NOMO-1 treated with dmso at 0.1 percent for 144 hours (cell line): Measurements from ENCODE around the gene HELZ2.

Experiments
- DNase-seq: peaks from one replicate; lab custom pipeline; 2025; ENCODE audit not compliant: unreplicated experiment; lab: John Stamatoyannopoulos, UW

The HELZ2 gene

GRCh38 chr20:63597651-63598478, 23.8 kb upstream of the HELZ2 start:
- no peak for DNase-seq

GRCh38 chr20:63596423-63596822, 22.4 kb upstream of the HELZ2 start:
- no peak for DNase-seq

- no peak for DNase-seq
Observed at GRCh38 chr20:63595416-63596127, 21.5 kb upstream of the HELZ2 start.

GRCh38 chr20:63594043-63594561, 20.1 kb upstream of the HELZ2 start:
- DNase-seq: no peak

DNA sequence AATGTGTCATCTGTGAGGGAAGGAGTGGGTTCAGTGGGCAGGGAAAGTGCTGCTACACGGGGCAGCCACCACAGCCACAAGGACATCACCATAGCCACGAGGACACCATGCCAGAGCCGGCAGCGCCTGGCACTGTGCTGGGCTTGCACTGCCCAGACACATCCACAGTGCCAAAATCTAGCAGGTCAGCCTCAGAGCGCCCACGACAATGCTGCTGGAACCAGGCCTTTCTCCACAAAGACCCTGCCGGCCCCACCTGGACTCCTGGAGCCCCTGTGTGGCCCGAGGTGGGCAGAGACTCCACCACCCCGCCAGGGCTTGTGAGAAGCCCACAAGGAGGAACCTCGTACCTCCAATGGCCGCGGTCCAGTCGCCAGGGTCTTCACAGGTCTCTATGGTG, 18.6 kb upstream of the HELZ2 start:
- no peak for DNase-seq

DNA sequence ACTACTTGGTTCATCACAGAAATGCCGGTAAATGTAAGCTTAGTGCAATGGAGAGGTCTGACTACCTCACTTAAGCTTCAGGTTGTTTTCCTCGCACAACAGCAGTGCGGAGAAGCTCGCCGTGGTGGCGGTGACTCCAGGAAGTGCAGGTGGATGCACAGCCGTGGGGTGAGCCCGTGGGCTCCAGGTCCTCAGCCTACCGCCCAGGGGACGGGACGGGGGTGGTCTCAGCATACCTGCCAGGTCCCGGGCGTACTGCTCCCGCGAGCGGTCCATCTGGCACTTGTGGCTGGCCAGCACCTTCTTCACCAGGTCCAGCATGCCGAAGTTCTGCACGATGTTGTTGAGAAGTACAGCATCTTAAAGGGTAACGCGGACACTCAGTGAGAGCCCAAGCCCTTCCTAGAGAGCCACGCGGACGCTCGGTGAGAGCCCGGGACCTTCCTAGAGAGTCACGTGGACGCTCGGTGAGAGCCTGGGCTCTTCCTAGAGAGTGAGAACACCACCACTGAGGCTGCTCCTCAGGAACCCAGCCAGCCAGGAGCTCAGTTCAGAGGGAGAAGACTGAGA, 17.8 kb upstream of the HELZ2 start:
- DNase-seq: no peak

DNA sequence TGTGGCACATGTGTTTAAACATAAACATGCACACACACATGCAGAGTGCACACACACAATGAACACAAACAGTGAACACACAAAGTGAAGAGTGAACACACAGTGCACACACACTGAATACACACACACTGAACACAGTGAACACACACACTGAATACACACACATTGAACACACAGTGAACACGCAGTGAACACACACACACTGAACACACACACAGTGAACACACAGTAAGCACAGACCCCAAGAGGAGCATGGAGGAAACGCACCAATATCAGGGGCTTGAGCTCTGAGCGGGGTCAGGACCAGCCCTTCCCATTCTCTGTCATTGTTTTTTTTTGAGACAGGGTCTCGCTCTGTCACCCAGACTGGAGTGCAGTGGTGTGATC, 17.1 kb upstream of the HELZ2 start:
- no peak for DNase-seq

DNA sequence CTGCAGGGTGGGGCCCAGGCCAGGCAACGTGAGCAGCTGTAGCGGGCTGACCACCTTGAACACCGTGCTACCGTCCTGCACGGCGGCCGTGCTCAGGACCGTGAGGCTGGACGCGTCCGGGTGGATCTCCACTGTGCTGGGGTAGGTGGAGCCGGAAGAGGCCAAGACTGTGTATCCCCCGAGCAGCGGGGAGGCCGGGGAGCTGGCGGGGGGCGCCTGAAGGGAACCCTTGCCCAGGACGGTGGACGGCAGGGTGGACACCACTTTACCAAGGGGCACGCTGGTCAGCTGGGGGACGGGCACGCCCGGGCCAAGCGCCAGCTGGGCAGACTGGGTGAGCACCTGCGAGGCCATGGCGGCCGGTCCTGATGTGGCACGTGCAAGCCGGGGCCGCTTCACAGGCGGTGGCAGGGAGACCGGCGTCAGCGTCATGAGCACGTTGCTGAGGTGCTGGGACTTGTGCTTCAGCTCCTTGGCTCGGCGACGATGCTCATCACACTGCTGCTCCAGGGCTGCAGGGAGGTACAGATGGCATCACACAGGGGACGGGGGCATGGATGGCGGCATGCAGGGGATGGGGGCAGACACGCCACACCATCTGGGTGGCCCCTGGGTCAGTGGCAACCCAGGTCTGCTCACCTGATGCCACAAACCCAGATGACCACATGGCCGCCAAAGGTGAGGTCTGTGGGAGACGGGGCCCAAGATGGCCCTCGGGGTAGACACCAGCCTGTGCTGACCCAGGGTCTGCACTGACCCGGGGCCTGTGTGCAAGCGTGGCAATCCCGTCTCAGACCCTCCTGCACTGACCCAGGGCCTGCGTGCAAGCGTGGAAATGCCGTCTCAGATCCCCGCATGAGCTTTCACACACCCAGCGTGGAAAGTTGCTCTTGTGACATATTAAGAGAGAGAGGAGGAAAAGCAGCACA, 16.4 kb upstream of the HELZ2 start:
- no peak for DNase-seq

- no peak for DNase-seq
Observed at GRCh38 chr20:63589261-63590217, 15.5 kb upstream of the HELZ2 start.

GRCh38 chr20:63588641-63589041, 14.6 kb upstream of the HELZ2 start:
- DNase-seq: no peak

DNA sequence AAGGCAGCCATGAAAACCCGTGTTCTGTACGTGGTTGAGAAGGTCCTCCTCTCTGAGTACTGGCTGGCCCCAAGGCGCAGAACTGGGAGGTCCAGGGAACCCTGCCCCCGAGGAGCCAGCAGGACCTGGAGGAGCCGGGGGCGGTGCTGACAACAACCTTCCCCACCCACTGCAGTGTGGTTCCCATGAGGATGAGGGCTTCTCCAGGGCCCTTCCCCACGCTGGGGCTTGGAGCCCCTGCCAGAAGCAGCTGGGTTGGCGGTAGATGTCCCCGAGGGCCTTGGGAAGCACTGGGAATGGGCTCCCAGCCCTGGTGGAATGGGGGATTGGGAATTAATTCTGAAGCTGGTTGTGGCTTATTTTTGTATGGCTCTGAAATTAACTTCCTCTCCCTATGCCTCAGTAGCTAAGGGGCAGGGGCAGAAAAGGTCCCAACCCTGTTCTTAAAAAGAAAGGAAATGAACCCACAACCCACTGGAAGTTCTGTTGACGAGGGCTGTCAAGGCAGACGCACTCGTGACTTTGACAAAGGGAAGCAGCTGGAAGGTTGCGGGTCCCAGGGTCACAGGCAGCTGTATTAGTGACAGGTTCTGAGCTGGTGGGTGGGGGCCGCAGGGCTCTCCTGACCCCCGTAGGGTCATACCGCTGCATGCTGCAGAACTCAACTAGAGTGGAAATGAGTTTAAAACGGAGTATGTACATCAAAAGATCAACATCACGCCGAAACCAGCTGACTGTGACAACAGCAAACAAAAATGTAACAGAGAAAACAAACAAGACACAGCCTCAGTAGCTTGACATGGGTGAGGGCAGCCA, 13.9 kb upstream of the HELZ2 start:
- DNase-seq: no peak

DNA sequence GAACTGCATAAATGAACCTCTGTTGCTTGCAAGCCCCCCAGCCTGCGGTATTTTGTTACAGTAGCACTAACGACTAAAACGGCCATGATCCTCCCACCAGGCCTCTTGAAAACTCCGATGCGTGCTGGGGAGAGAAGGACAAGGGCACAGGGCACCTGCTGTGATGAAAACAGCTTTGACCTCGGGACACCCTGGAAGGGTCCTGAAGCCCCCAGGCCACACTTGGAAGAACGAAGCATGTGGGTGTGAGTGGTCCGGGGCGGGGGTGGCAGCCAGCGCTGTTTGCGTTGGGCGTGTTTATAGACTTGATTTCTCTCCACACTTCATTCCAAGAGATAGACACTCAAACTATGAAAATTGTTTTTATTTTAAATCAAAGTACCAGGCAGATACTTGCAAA, 13.2 kb upstream of the HELZ2 start:
- no peak for DNase-seq

DNA sequence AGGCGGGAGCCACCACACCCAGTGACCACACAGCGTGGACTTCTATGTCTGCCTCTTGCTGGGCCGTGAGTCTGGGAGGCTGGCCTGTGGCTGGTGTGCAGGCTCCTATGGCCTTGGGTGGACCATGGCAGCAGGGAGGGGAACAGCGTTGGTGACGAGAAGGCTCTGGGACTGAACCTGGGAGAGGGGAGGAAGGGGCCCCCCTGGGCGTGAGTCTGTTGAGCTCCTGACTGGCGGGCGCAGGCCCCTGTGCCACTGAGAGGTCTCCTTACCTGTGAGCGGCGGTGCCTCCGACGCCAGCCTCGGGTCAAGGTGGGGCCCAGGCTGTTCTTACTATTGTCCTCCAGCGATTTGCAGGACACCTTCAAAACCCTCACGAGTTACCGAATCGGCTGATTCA, 12.8 kb upstream of the HELZ2 start:
- DNase-seq: no peak

- no peak for DNase-seq
Observed at GRCh38 chr20:63585616-63586565, 11.9 kb upstream of the HELZ2 start.

GRCh38 chr20:63582382-63583063, 8.5 kb upstream of the HELZ2 start:
- no peak for DNase-seq

DNA sequence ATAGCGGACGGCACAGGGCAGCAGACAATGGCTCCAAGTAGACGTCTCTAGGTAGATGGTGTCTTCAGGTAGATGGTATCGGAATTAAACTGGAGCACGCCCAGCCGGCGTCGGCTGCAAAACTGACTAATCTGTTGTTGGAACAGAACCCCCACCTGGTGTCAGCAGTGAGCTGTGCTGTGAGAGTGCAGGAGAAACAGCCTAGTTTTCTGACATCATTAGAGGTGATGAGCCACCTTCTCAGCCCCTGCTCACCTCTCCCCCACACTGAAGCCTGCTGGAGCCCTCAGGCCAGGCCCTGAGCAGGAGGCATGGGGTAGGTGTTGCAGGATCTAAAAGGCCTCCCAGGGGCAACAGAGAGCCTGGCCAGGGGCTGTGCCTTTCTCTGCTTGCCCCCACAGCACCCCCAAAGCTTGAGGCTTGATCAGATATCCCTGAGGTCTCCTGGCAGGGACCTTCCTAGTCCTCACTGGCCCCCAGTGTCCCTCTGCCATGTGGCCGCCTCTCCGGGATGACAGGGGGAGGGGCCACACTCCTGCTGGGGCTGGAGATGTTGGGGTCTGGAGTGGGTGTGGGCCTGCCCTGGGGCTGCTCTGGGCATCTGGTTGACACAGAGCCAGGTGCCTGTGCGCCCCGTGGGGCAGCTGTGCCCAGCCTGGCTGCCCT, 6.9 kb upstream of the HELZ2 start:
- DNase-seq: no peak
